NT2/D1 (cell line): ENCODE results near the gene C1QC.
"Not testable (repeated sequence)": the region's sequence is repeated elsewhere in the genome, so short reads cannot be mapped to it uniquely, and the experiment has no call there.

Experiments
- DNase-seq: peaks from one replicate; pipeline ENCODE4 v3.0.0-alpha.2; 2011; ENCODE audit warnings: low read depth, low spot score
- H3K27me3 ChIP-seq: 2 replicates; pipeline ENCODE4 v1.6.0; 2011; ENCODE audit warnings: mild to moderate bottlenecking; ENCODE audit not compliant: insufficient read length, insufficient read depth
- H3K36me3 ChIP-seq: 2 replicates; pipeline ENCODE4 v1.6.1; 2011; ENCODE audit warnings: mild to moderate bottlenecking, low read length, mixed read lengths; ENCODE audit not compliant: insufficient read depth, insufficient read length
- H3K4me1 ChIP-seq: 2 replicates; pipeline ENCODE4 v1.5.1; 2011; ENCODE audit not compliant: insufficient read depth, insufficient read length
- H3K4me3 ChIP-seq: 2 replicates; pipeline ENCODE4 v1.5.1; 2011; ENCODE audit warnings: low read depth; ENCODE audit not compliant: insufficient read length
- H3K9ac ChIP-seq: 2 replicates; pipeline ENCODE4 v1.6.0; 2011; ENCODE audit warnings: low read depth; ENCODE audit not compliant: insufficient read length
- H3K9me3 ChIP-seq: 2 replicates; pipeline ENCODE4 v1.5.1; 2011; ENCODE audit warnings: mild to moderate bottlenecking, low read length; ENCODE audit not compliant: insufficient read depth
- SUZ12 ChIP-seq: IDR thresholded peaks from 2 replicates; pipeline ENCODE4 v1.6.1; 2011; ENCODE audit not compliant: insufficient read length, insufficient read depth; ENCODE audit errors: extremely low read depth
- YY1 ChIP-seq: IDR thresholded peaks from 2 replicates; pipeline ENCODE4 v1.6.1; 2011; ENCODE audit not compliant: insufficient read length, insufficient read depth
- ZNF274 ChIP-seq: IDR thresholded peaks from 2 replicates; pipeline ENCODE4 v1.6.1; 2011; ENCODE audit warnings: mild to moderate bottlenecking, low read depth, low read length

C1QC gene

DNA sequence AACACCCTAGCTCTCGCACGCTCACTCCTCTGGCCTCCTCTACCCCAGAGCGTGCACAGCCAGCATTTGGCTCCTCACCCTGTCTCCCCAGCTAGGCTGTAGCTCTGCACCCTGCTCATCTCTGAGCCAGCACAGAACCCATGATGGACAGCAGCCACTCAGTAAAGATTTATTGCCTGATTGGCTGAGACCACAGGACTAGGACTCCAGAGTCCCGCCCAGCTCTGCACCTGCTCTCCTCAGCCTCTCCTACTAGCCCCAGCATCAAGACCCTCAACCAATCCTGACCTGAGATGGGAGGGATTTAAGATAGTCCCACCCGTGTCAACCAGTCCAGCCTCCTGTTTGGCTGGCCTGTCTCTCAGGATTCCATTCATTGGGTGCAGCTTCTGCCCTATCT is 18.9 kb downstream of the C1QC start:
- H3K4me1 ChIP-seq = no peaks in the 10 kb centered on the region
- H3K9ac ChIP-seq = no peak overlapping the region
- no peaks in the 10 kb centered on the region for H3K9me3 ChIP-seq
- H3K27me3 ChIP-seq = peaks cover 3% of the 10 kb centered on the region
- no peak for DNase-seq
- H3K36me3 ChIP-seq = no peaks in the 10 kb centered on the region
- TF ChIP-seq SUZ12 = no peak
- TF ChIP-seq YY1 = no peak
- TF ChIP-seq ZNF274 = no peak
- H3K4me3 ChIP-seq = no peak overlapping the region

DNA sequence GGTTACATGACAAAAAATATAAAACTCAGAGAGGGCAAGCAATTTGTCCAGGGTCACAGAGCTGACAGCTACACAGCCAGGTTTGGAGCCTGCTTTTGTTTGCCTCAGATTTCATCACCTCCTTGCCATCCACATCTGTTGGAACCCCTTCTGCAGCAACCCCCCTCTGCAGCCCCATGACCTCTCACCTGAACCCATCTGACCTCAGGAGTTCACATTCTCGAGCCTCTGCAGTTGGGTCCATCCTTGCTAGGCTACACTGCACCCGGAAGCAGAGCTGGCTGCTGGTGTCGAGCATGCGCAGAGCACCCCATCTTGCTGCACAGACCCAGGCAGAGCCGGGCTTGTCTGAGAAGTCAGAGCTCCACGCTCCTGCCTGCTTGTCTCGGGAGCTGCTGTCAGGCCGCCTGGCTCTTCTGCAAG is 19.6 kb downstream of the C1QC start:
- Histone ChIP-seq H3K9me3 (no peaks in the 10 kb centered on the region), H3K36me3 (no peaks in the 10 kb centered on the region), H3K9ac (no peak overlapping the region), H3K4me3 (no peak overlapping the region), H3K27me3 (peaks cover 3% of the 10 kb centered on the region), H3K4me1 (peaks cover 2% of the 10 kb centered on the region)
- TF ChIP-seq YY1 (no peak), ZNF274 (no peak), SUZ12 (no peak)
- no peak for DNase-seq

DNA sequence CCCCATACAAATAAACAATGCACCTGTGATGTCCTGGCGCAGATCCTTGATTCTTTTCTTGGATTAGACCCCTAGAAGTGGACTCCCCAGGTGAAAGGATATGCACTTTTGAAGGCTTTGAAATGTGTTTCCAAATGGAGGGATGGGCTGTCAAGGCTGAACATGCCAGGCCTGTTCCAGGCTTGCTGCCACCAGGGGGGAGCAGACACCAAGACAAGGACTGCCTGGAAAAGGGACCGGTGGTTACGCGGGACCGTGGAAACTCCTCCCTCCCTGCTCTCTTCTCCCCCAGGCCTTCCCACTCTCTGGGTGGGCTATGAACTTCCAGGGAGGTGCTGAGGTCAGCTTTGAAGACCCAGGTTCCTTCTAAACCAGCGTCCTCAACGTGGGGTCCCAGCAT is 22.3 kb downstream of the C1QC start:
- no peaks in the 10 kb centered on the region for H3K9me3 ChIP-seq
- no peak overlapping the region for H3K4me3 ChIP-seq
- peaks cover 2% of the 10 kb centered on the region for H3K4me1 ChIP-seq
- no peaks in the 10 kb centered on the region for H3K36me3 ChIP-seq
- no peak overlapping the region for H3K9ac ChIP-seq
- TF ChIP-seq ZNF274 = no peak
- TF ChIP-seq YY1 = no peak
- no peak for TF ChIP-seq SUZ12
- DNase-seq = no peak
- no peaks in the 10 kb centered on the region for H3K27me3 ChIP-seq

DNA sequence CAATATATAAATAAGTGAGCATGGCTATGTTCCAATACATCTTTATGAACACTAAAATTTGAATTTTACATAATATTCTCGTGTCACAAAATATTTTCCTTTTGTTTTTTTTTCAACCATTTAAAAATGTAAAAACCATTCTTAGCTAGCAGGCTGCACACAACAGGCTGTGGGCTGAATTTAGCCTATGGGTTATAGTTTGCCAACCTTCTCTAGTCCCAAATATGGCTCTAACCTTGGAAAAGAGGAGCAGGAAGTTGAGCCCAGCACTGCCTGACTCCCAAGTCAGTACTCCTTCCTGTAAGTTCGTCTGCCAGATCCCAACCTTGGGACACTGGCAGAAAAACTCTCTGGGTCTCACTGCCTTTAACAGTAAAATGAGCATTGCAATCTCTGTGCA is 23.0 kb downstream of the C1QC start:
- TF ChIP-seq YY1 (no peak), ZNF274 (no peak), SUZ12 (no peak)
- no peaks in the 10 kb centered on the region for H3K36me3 ChIP-seq
- no peak overlapping the region for H3K9ac ChIP-seq
- peaks cover 2% of the 10 kb centered on the region for H3K4me1 ChIP-seq
- no peaks in the 10 kb centered on the region for H3K27me3 ChIP-seq
- H3K4me3 ChIP-seq = no peak overlapping the region
- DNase-seq = no peak
- no peaks in the 10 kb centered on the region for H3K9me3 ChIP-seq

DNA sequence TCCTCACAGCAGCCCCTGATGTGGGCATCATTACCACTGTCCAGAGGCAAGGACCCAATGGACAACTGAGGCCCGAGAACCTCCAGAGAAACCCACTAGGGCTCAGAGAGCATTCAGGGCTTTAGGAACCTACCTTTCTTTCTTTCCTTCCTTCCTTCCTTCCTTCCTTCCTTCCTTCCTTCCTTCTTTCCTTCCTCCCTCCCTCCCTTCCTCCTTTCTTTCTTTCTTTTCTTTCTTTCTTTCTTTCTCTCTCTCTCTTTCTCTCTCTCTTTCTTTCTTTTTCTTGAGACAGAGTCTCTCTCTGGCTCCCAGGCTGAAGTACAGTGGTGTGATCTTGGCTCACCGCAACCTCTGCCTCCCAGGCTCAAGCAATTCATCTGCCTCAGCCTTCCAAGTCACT is 25.4 kb downstream of the C1QC start:
- H3K27me3 ChIP-seq, H3K4me1 ChIP-seq, H3K36me3 ChIP-seq, H3K9me3 ChIP-seq, H3K4me3 ChIP-seq, DNase-seq, H3K9ac ChIP-seq: not testable (repeated sequence)

DNA sequence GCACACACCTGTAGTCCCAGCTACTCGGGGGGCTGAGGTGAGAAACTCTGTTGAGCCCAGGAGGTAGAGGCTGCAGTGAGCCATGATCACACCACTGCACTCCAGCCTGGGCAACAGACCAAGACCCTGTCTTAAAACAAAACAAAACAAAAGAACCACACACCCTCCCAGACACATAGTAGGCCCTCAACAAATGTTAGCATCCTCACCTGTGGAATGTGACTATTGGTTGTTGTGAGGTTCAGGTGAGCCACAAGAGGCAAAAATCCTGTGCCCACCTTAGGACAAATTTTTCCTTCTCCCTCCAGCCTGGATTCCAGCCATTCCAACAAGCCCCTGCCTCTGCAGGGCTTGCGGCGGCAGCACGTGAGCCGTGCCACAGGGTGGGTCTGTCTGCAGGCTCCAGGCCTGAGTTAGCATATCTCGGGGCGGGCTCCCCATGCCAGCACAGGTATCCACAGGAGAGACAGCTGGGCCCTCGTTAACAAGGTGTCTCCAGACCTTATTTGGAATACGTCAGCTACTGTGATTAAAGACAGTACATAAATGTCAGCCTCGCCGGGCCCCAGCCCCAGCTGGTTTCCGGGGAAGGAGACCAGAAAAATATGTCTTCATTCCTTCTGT is 27.0 kb downstream of the C1QC start:
- Histone ChIP-seq H3K36me3 (no peaks in the 10 kb centered on the region), H3K9ac (no peak overlapping the region), H3K27me3 (no peaks in the 10 kb centered on the region), H3K4me3 (no peak overlapping the region), H3K9me3 (no peaks in the 10 kb centered on the region), H3K4me1 (peaks cover 4% of the 10 kb centered on the region)
- no peak for TF ChIP-seq YY1
- TF ChIP-seq SUZ12 = no peak
- no peak for TF ChIP-seq ZNF274
- DNase-seq = no peak

DNA sequence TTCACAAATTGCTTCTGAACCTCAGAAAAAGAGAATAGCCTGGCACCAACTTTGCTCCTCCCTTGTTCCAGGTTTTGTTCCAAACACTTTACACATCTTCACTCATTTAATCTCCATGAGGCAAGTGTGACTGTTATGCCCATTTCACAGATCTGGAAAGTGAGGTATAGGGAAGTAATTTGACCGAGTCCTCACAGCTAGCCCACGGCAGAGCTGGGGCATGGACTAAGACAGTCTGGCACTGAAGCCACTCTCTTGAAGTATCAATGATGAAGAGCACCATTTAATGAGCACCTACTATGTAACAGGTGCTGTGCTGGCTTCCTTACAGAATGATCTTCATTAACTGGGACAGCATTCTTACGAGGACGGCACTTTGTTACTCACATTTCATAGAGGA is 28.6 kb downstream of the C1QC start:
- Histone ChIP-seq H3K4me3 (no peak overlapping the region), H3K9ac (no peak overlapping the region), H3K9me3 (no peaks in the 10 kb centered on the region), H3K36me3 (no peaks in the 10 kb centered on the region), H3K4me1 (peaks cover 4% of the 10 kb centered on the region), H3K27me3 (no peaks in the 10 kb centered on the region)
- TF ChIP-seq YY1 (no peak), ZNF274 (no peak), SUZ12 (no peak)
- no peak for DNase-seq

DNA sequence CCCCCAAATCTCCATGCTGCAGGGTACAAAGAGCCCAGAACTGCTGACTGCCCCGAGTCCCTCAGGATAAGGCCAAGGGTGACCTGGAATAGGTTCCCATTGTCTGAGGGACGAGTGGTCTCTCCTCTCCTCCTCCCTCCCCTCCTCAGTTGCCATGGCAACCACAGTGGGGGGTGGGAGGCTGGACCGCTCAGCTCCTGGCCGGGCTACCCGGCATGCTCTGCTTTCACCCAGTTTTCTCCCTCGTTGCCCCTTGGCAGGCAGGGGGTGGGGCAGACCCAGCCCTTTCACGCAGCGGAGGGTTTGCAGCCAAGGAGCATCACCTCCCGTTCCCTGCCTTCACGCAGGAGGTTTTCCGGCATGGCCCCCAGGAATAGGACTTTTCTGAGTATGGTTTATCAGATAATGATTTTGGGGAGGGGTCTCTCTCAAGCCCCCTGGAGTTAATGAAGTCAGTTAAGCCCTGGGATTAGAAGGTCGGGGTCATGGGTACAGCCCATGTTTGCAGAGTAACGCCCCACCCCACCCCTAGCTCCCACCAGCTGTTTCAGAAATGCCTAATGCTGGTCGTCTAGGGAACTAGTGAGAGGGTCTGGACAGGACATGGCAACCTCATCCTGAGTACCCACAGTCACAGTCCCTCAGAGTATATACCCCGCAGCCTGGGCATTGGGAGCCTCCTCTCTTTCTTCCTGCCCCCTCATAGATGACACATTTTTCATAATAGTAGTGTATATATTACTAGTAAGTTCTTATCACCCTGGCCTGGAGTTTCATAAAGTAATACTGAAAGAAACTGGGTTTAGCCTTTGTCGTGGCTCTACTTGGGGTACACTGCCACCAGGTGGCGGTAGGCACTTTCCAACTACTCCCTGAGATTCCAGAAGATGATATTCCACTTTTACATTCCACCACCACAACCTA is 30.3 kb downstream of the C1QC start:
- TF ChIP-seq ZNF274 (no peak), SUZ12 (no peak), YY1 (no peak)
- DNase-seq = no peak
- Histone ChIP-seq H3K27me3 (no peaks in the 10 kb centered on the region), H3K36me3 (no peaks in the 10 kb centered on the region), H3K4me3 (no peak overlapping the region), H3K4me1 (peaks cover 2% of the 10 kb centered on the region), H3K9ac (no peak overlapping the region), H3K9me3 (no peaks in the 10 kb centered on the region)
